SK-N-MC (cell line): ENCODE results near the gene ZNF524.

Source experiments
- DNase-seq: peaks from one replicate; pipeline ENCODE4 v3.0.0-alpha.2; 2011; ENCODE audit warnings: low read depth, low spot score
- H3K27ac ChIP-seq: fragments of 200-600 bp; sonication (generic); 2 replicates; pipeline ENCODE4 v1.5.1; 2016; ENCODE audit warnings: mixed run types
- H3K36me3 ChIP-seq: fragments of 200-600 bp; sonication (generic); 2 replicates; pipeline ENCODE4 v1.6.1; 2017; ENCODE audit warnings: antibody characterized with exemption, low read length, mixed read lengths; ENCODE audit not compliant: insufficient read depth
- H3K4me3 ChIP-seq: fragments of 200-600 bp; sonication (generic); 2 replicates; pipeline ENCODE4 v1.5.1; 2016
- H3K9ac ChIP-seq: fragments of 200-600 bp; sonication (generic); 2 replicates; pipeline ENCODE4 v1.8.0; 2017; ENCODE audit warnings: mixed run types, mixed read lengths; ENCODE audit not compliant: insufficient read length
- H3K9me3 ChIP-seq: fragments of 200-600 bp; sonication (generic); 2 replicates; pipeline ENCODE4 v1.6.1; 2017; ENCODE audit warnings: low read depth, mild to moderate bottlenecking, antibody characterized with exemption, low read length, moderate library complexity, mixed read lengths
- EZH2 ChIP-seq: fragments of 200-600 bp; sonication (generic); IDR thresholded peaks from one replicate; pipeline ENCODE4 v1.6.1; 2017; ENCODE audit warnings: antibody characterized with exemption
- FOXP2 ChIP-seq: optimal IDR thresholded peaks from 2 replicates; pipeline ENCODE3; 2011; ENCODE audit warnings: mild to moderate bottlenecking, moderate library complexity; ENCODE audit not compliant: insufficient read depth; ENCODE audit errors: extremely low read length, control extremely low read depth
- POLR2AphosphoS5 ChIP-seq: IDR thresholded peaks from 2 replicates; pipeline ENCODE4 v1.6.1; 2012; ENCODE audit warnings: mild to moderate bottlenecking, low read depth, low read length, borderline replicate concordance

Gene ZNF524

DNA sequence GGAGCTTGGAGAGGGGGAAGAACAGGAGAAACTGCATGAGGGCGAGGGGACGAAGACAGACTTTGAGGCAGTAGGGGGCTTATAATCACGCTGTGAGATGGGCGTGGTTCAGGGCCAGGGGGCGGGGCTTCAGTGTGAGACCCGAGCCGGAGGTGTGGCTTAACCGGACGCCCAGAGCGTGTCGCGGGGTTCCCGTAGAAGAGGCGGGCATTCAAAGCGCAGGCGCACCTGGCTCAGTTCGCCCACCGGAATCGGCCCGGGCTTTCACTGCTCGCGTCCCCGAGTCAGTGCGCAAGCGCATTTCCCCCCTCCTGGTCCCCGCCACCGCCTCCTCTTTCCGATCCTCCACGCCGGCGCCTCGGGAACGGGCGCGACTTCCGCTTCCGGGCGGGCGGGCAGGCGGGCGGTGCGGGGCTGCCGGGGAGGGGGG lies 5.1 kb downstream of the ZNF524 start:
- TF ChIP-seq POLR2AphosphoS5 (peak; percentile 15), FOXP2 (no peak)
- peak; percentile 96 for DNase-seq
- Histone ChIP-seq H3K27ac (peak overlapping the region; percentile 98), H3K4me3 (peak overlapping the region; percentile 98), H3K36me3 (peaks cover 4% of the 10 kb centered on the region; the same call in 1 of the 2 replicates), H3K9ac (no peak overlapping the region), H3K9me3 (no peaks in the 10 kb centered on the region)

DNA sequence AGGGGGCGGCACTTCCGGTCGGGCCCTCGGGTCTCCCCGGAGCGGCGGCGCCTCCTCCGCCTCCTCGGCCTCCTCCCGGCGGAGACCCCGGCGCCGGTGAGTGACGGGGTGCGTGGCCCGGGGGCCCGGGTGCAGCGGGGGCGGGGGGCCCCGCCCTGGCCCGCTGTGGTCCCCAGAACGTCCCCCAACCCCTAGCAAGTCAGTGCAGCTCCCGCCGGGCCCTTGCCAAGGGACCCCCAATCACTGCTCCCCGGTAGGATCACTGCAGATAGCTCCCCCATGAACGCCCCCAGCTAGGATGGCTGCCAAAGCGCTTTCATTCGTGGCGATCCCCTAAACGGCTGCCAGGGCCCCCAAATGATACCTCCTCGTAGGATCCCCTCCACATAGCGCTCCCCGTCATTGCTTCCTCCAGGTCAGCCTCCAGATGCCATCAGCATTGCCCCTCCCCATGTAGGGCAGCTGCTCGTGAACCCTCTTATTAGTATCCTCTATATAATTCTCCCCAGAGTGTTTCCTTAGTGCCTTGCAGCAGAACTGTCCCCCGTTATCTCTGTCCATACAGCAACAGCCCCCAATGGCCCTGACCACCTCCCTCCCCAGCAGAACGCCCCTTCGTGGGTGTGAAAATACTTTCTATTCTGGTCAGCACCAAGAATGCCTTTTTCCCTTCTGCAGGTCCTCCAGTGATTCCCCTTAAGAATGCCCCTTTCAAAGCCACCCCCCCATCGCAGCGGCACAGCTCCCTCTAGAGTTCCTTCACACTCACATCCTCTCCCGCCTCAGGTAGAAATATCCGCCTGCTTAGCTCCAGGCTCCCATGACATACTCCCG lies 5.8 kb downstream of the ZNF524 start, which contains the start of gene ZNF865:
TSS of gene ZNF865 (plus strand) at position 11 of the 834 bp plus-strand sequence. CDS start 7,972 bp downstream, outside the sequence.
- H3K9ac ChIP-seq, result peak within 1 kb of the TSS; percentile 96
- peaks cover 4% of the 10 kb centered on the region; the same call in 1 of the 2 replicates for H3K36me3 ChIP-seq
- TF ChIP-seq FOXP2, result no peak
- peak within 1 kb of the TSS; percentile 98 for H3K27ac ChIP-seq
- no peaks in the 10 kb centered on the region for H3K9me3 ChIP-seq
- peak; percentile 59 for DNase-seq
- H3K4me3 ChIP-seq, result peak within 1 kb of the TSS; percentile 98

DNA sequence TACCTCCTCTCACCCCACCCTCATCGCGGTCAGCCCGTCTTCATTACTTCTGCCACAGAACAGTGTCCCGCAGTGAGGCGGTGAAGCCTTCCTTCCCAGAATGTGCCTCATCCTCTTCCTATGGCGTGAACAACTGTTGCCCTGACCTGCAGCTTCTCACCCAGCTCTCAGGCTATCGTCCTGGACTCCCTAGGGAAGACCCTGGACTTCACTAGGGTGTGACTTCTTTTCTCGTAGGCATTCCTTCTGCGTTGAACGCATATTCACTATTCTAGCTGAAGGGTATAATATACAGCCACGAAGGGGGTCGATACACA lies 6.3 kb downstream of the ZNF524 start:
- no peaks in the 10 kb centered on the region for H3K9me3 ChIP-seq
- H3K36me3 ChIP-seq, result peaks cover 4% of the 10 kb centered on the region; the same call in 1 of the 2 replicates
- no peak for DNase-seq
- peak overlapping the region; percentile 98 for H3K4me3 ChIP-seq
- H3K27ac ChIP-seq, result peak overlapping the region; percentile 98
- TF ChIP-seq POLR2AphosphoS5, result no peak
- TF ChIP-seq EZH2, result no peak
- no peak for TF ChIP-seq FOXP2
- peak overlapping the region; percentile 96 for H3K9ac ChIP-seq

- H3K4me3 ChIP-seq, result peak overlapping the region; percentile 98
These were observed 6.7 kb downstream of the ZNF524 start for GRCh38 chr19:55606817-55607216.

GRCh38 chr19:55609326-55609725 lies 9.2 kb downstream of the ZNF524 start:
- H3K36me3 ChIP-seq, result peaks cover 4% of the 10 kb centered on the region; the same call in 1 of the 2 replicates
- TF ChIP-seq POLR2AphosphoS5 (no peak), FOXP2 (no peak), EZH2 (no peak)

More at GRCh38 chr19:55606817-55607216, 6.7 kb downstream of the ZNF524 start:
- H3K9ac ChIP-seq, result peak overlapping the region; percentile 96
- H3K27ac ChIP-seq, result peak overlapping the region; percentile 58; the same call in 1 of the 2 replicates
- peaks cover 4% of the 10 kb centered on the region; the same call in 1 of the 2 replicates for H3K36me3 ChIP-seq
- no peaks in the 10 kb centered on the region for H3K9me3 ChIP-seq
- no peak for TF ChIP-seq POLR2AphosphoS5
- no peak for TF ChIP-seq FOXP2
- no peak for TF ChIP-seq EZH2
- DNase-seq, result no peak

DNA sequence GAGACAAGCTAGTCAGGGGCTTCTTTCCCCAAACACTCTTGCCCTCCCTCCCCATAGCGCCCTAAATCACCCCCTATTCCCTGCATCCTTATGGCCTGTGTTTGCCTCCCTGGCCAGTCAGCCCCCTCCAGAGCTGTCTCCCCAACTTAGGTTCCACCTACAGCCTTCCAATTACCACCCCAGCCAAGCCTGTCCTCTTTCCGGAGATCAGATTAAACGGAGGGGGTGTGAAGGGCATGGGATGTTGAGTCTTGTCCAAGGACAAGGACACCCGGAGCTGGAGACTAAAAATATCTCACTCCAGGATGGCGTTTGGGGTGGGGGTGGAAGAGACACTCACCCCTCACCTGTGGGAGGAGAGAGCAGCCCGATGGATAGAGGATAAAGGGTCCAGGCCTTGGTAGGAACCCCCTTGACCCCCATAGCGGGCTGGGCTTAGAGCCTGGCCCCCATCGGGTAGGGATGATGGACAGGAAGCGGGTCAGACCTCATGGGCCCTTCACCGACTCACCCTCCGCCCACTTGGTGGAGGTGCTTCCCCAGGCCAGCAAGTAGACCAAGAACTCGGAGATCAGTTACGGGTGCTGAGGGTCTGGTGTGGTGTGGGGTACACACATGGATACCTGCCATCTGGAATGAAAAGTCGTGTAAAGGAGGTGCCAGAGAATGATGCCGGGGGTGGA lies 11.4 kb downstream of the ZNF524 start:
- no peak overlapping the region for H3K9ac ChIP-seq
- TF ChIP-seq POLR2AphosphoS5 (no peak), FOXP2 (no peak), EZH2 (no peak)
- DNase-seq, result no peak
- no peak overlapping the region for H3K27ac ChIP-seq
- H3K4me3 ChIP-seq, result no peak overlapping the region
- no peaks in the 10 kb centered on the region for H3K9me3 ChIP-seq
- H3K36me3 ChIP-seq, result peaks cover 6% of the 10 kb centered on the region; the same call in 1 of the 2 replicates

More at GRCh38 chr19:55609326-55609725, 9.2 kb downstream of the ZNF524 start:
- H3K9ac ChIP-seq, result no peak overlapping the region
- H3K4me3 ChIP-seq, result no peak overlapping the region
- H3K9me3 ChIP-seq, result no peaks in the 10 kb centered on the region
- no peak for DNase-seq
- no peak overlapping the region for H3K27ac ChIP-seq

DNA sequence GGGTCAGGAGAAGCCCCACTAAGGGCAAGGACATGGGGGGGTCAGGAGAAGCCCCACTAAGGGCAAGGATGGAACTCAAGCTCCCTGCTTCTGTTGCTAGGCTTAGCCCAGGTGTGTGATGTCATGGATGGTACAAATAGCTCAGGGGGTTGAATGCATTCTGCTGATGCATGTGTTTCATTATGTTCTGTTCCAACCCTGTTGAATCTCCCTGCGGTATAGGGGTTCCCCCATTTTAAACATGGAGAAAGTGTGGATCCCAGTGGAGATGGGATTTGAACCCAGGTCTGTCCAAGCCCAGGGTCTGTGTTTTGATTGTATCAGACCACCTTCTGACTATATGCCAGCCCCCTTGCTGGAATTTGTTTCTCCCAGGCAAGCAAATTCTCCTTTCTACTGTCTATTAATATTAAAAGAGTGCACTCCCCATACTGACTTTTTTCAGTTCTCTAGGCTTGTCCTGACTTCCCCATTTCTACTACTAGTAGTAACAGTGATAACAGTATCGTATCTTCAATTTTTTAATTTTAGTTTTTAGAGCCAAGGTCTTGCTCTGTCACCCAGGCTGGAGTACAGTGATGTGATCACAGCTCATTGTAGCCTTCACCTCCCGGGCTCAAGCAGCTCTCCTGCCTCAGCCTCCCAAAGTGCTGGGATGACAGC lies 12.0 kb downstream of the ZNF524 start:
- Histone ChIP-seq H3K9ac (no peak overlapping the region), H3K9me3 (no peaks in the 10 kb centered on the region), H3K27ac (0 out of 2 replicates have a peak overlapping the region, but pooled peaks have one; percentile 13), H3K4me3 (no peak overlapping the region), H3K36me3 (peaks cover 9% of the 10 kb centered on the region; the same call in 1 of the 2 replicates)
- DNase-seq, result no peak
- TF ChIP-seq EZH2, result no peak
- no peak for TF ChIP-seq POLR2AphosphoS5
- TF ChIP-seq FOXP2, result no peak

DNA sequence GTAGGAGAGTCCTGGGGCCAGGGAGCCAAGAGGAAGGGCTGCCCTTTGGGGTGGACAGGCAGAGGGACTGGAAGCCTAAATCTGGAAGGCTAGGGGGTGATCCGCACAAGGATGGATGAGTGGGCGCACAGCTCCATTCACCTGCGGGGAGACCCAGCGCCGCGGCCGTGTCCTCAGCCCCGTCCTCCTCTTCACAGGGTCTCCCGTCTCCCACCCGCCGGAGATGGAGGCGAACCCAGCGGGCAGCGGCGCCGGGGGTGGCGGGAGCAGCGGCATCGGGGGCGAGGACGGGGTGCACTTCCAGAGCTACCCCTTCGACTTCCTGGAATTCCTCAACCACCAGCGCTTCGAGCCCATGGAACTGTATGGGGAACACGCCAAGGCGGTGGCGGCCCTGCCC lies 13.3 kb downstream of the ZNF524 start:
- no peak overlapping the region for H3K9ac ChIP-seq
- H3K4me3 ChIP-seq, result no peak overlapping the region
- H3K9me3 ChIP-seq, result no peaks in the 10 kb centered on the region
- H3K36me3 ChIP-seq, result peaks cover 9% of the 10 kb centered on the region; the same call in 1 of the 2 replicates
- no peak for DNase-seq
- no peak overlapping the region for H3K27ac ChIP-seq
- TF ChIP-seq FOXP2, result no peak
- TF ChIP-seq POLR2AphosphoS5, result no peak
- no peak for TF ChIP-seq EZH2
